Mesodermal cell (in vitro differentiated cells): ENCODE data around the gene RUNDC1.

Experiments
- H3K27ac ChIP-seq: 2 replicates; pipeline ENCODE4 v1.7.0; 2013; ENCODE audit warnings: mild to moderate bottlenecking, low read depth, low read length, moderate library complexity; ENCODE audit not compliant: severe bottlenecking
- H3K36me3 ChIP-seq: 2 replicates; pipeline ENCODE4 v1.7.1; 2013; ENCODE audit warnings: mild to moderate bottlenecking, low read length, moderate library complexity; ENCODE audit not compliant: control insufficient read depth, insufficient read depth
- H3K4me1 ChIP-seq: one replicate; pipeline ENCODE4 v1.7.1; 2013; ENCODE audit warnings: mild to moderate bottlenecking, low read length; ENCODE audit not compliant: insufficient read depth, control insufficient read depth, poor library complexity, severe bottlenecking
- H3K4me3 ChIP-seq: 2 replicates; pipeline ENCODE4 v1.7.0; 2013; ENCODE audit warnings: low read length, control low read depth, mild to moderate bottlenecking; ENCODE audit not compliant: insufficient read depth, poor library complexity, severe bottlenecking; ENCODE audit errors: extremely low read depth
- H3K9me3 ChIP-seq: 2 replicates; pipeline ENCODE4 v1.7.1; 2013; ENCODE audit warnings: mild to moderate bottlenecking, low read length, moderate library complexity; ENCODE audit not compliant: control insufficient read depth
- WGBS, 2 experiments: methylation state at CpG; one replicate each; pipeline ENCODE4 v1.1.5; 2013; ENCODE audit warnings: missing lambda C conversion rate in 2 of 2; ENCODE audit not compliant: insufficient coverage in 2 of 2; 5-methylcytosine and 5-hydroxymethylcytosine counted together

RUNDC1 gene

GRCh38 chr17:43011728-43012472, 31.5 kb downstream of the RUNDC1 start:
- 88 to 94% methylated on average over 9 to 14 of the region's 15 CpGs for WGBS, 2 experiments
- Histone ChIP-seq H3K27ac (no peak overlapping the region), H3K9me3 (no peaks in the 10 kb centered on the region), H3K4me3 (no peak overlapping the region), H3K4me1 (peaks cover 28% of the 10 kb centered on the region), H3K36me3 (peaks cover 27% of the 10 kb centered on the region)

GRCh38 chr17:43013296-43013695, 32.9 kb downstream of the RUNDC1 start:
- Histone ChIP-seq H3K4me3 (no peak overlapping the region), H3K9me3 (no peaks in the 10 kb centered on the region), H3K4me1 (peaks cover 33% of the 10 kb centered on the region), H3K36me3 (peaks cover 40% of the 10 kb centered on the region), H3K27ac (no peak overlapping the region)
- WGBS, 2 experiments = 91 to 99% methylated on average over 7 to 8 of the region's 8 CpGs

GRCh38 chr17:43014020-43014648, 33.8 kb downstream of the RUNDC1 start:
- Histone ChIP-seq H3K4me1 (peaks cover 41% of the 10 kb centered on the region), H3K9me3 (no peaks in the 10 kb centered on the region), H3K4me3 (no peak overlapping the region), H3K36me3 (peaks cover 48% of the 10 kb centered on the region), H3K27ac (peak overlapping the region; percentile 64)
- WGBS, 2 experiments = 88 to 95% methylated on average over 4 to 10 of the region's 12 CpGs

DNA sequence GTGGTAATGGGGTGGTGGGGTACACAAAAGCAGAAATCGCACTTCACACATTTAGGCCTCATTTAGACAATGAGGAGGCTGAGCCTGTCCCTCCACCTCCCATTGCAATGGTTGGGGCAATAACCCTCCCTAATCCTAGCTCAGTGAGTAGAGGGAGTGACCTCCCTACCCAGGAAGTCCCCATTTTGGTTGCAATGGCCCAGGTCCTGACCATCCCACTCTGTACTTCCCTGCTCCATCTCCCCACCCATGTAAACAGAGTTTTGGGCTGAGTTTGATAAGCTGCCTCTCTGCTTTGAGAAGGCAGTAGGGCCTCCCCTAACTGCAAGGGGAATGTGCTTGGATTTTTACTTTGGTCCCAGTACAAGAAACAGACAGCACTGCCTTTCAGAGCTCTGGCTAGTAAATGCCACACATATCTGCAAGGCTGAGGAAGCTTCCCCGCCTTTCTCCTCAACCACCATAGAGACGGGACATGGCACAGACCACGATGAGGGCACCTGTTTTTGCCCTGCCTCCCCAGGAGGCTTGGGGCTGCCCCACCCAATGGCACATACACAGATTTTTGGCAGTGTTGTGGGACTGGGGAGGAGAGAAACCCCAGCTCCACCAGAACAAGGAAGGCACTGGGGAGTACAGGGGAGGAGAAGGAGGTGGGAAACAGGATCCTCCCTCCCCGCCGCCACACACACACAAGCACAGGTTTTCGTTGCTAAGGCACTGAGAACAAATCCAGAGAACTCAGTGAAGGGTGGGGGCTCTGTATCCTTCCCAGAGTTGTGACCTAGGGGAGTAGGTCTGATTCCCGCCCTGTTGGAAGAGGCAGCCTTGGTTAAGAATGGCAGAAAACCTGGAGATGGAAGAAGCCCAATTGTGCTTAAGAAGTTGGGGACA, 34.5 kb downstream of the RUNDC1 start:
- 85 to 96% methylated on average over 2 to 3 of the region's 8 CpGs for WGBS, 2 experiments
- H3K27ac ChIP-seq = peak overlapping the region; percentile 64

GRCh38 chr17:43015579-43015978, 35.2 kb downstream of the RUNDC1 start:
- no peak overlapping the region for H3K4me3 ChIP-seq
- WGBS, 2 experiments = 57 to 79% methylated on average over 7 to 8 of the region's 9 CpGs
- no peak overlapping the region for H3K27ac ChIP-seq
- no peaks in the 10 kb centered on the region for H3K9me3 ChIP-seq
- H3K36me3 ChIP-seq = peaks cover 57% of the 10 kb centered on the region
- peaks cover 52% of the 10 kb centered on the region for H3K4me1 ChIP-seq

More for the DNA sequence above, 34.5 kb downstream of the RUNDC1 start:
- no peaks in the 10 kb centered on the region for H3K9me3 ChIP-seq
- peaks cover 53% of the 10 kb centered on the region for H3K36me3 ChIP-seq
- no peak overlapping the region for H3K4me3 ChIP-seq
- H3K4me1 ChIP-seq = peaks cover 49% of the 10 kb centered on the region

DNA sequence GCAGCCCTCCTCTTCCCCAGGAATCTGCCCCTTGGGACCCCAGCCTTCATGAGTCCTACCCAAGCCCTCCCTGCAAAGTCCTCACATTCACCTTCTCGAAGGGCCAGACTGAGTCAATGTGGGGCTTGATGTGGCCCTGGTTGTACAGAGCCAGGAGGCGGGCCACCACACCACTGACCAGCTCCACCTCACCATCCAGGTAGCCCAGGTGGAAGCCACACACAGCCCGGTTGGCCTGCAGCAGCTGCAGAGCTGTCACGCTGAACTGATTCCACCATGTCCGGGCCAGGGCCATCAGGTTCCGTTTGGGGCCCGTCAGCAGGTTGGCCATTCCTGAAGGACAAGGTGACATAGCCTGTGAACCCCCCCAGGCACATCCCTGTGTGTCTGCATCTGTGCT, 35.9 kb downstream of the RUNDC1 start:
- WGBS, 2 experiments = 97 to 99% methylated on average over 6 of the region's 7 CpGs
- H3K9me3 ChIP-seq = no peaks in the 10 kb centered on the region
- H3K4me1 ChIP-seq = peaks cover 51% of the 10 kb centered on the region
- no peak overlapping the region for H3K27ac ChIP-seq
- no peak overlapping the region for H3K4me3 ChIP-seq
- peaks cover 58% of the 10 kb centered on the region for H3K36me3 ChIP-seq

DNA sequence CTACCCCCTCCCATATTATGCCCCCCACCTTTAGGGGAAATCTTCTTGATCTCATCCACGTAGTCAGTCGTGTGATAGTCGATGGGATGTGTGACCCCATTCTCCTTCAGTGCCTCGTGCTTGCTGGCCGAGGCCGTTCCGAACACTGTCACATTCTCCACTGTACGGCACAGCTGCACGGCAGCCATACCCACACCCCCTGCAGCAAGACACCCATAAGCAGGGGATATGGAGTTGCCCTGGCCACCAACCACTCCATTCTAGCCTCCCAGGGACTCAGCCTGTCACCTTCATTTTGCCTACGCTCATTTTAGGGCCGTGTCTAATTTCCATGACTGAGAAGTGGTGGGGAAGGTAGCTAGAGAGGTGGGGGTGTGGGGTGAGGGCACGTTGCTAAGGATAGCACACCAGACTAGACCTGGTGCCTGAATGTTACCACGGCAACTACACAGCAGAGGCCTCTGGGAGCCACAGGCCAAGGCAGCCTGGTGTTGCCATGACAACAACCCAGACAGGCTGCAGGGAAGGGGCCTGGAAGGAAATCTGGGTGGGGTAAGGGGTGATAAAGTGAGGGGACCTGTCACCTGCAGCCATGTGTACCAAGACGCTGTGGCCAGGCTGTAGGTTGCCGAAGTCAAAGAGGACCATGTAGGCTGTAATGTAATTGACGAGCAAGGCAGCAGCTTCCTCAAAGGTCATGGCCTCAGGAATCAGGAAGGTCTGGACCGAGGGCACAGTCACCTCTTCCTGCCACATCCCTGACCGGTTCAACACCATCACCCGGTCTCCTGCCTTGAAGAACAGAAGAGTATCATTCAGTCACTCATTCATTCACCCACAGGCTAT, 37.9 kb downstream of the RUNDC1 start:
- peak overlapping the region; percentile 62 for H3K27ac ChIP-seq

GRCh38 chr17:43018932-43019331, 38.6 kb downstream of the RUNDC1 start:
- H3K4me3 ChIP-seq = peak overlapping the region; percentile 98
- H3K4me1 ChIP-seq = peaks cover 51% of the 10 kb centered on the region
- peaks cover 58% of the 10 kb centered on the region for H3K36me3 ChIP-seq
- no peaks in the 10 kb centered on the region for H3K9me3 ChIP-seq
- WGBS, 2 experiments = 100% methylated on average over 2 of the region's 4 CpGs
- H3K27ac ChIP-seq = no peak overlapping the region

More for the DNA sequence above, 37.9 kb downstream of the RUNDC1 start:
- Histone ChIP-seq H3K9me3 (no peaks in the 10 kb centered on the region), H3K36me3 (peaks cover 58% of the 10 kb centered on the region), H3K4me1 (peaks cover 51% of the 10 kb centered on the region), H3K4me3 (no peak overlapping the region)
- 83 to 87% methylated on average over 15 to 16 of the region's 19 CpGs for WGBS, 2 experiments

GRCh38 chr17:43019418-43019817, 39.1 kb downstream of the RUNDC1 start:
- Histone ChIP-seq H3K4me3 (peak overlapping the region; percentile 98), H3K4me1 (peaks cover 49% of the 10 kb centered on the region), H3K9me3 (no peaks in the 10 kb centered on the region), H3K36me3 (peaks cover 57% of the 10 kb centered on the region), H3K27ac (peak overlapping the region; percentile 64)
- WGBS, 2 experiments = 90% methylated on average over 2 to 5 of the region's 7 CpGs
